K562 (cell line): ENCODE measurements around the gene PSMD4. TPM values are rescaled to one million over a fixed set of nuclear protein-coding genes. Genes with fewer than 3 reads are reported as not detected.

Source experiments
- ARNT ChIP-seq, 2 experiments: fragments of 450-650 bp; IDR thresholded peaks; 2 replicates each; pipeline ENCODE4 v1.6.1; 2016; ENCODE audit warnings: mild to moderate bottlenecking in 1 of 2
- CBFB ChIP-seq: sonication (generic); formaldehyde crosslinking; IDR thresholded peaks from 2 replicates; pipeline ENCODE4 v1.4.0; 2020; ENCODE audit warnings: mild to moderate bottlenecking, missing genetic modification reagents
- DDX20 ChIP-seq: fragments of 450-650 bp; IDR thresholded peaks from 2 replicates; pipeline ENCODE4 v1.6.1; 2016; ENCODE audit warnings: missing genetic modification characterization, low read depth, mild to moderate bottlenecking, missing compliant biosample characterization, moderate library complexity
- FOXM1 ChIP-seq, 2 experiments: fragments of 450-650 bp in 1 of 2; sonication (generic) in 1 of 2; formaldehyde crosslinking in 1 of 2; IDR thresholded peaks; 2 replicates each; pipeline versions ENCODE4 v1.6.1 to v1.9.0; 2017 to 2022; ENCODE audit warnings: low read depth in 2 of 2, mild to moderate bottlenecking in 2 of 2, missing genetic modification reagents in 1 of 2, moderate library complexity in 1 of 2
- FOXP1 ChIP-seq: sonication (generic); formaldehyde crosslinking; IDR thresholded peaks from 2 replicates; pipeline ENCODE4 v1.8.0; 2022; ENCODE audit warnings: mild to moderate bottlenecking, missing genetic modification reagents
- MAFG ChIP-seq: fragments of 450-650 bp; conservative IDR thresholded peaks from 2 replicates; pipeline ENCODE4 v1.6.1; 2016; ENCODE audit warnings: missing genetic modification characterization, missing compliant biosample characterization
- MCM7 ChIP-seq, 2 experiments: fragments of 450-650 bp; IDR thresholded peaks; 2 replicates each; pipeline ENCODE4 v1.6.1; 2016 to 2018
- NEUROD1 ChIP-seq: fragments of 150-350 bp; IDR thresholded peaks from 2 replicates; pipeline ENCODE4 v1.6.1; 2014; ENCODE audit warnings: borderline replicate concordance, low read length, low read depth; ENCODE audit not compliant: partially characterized antibody
- PRPF4 ChIP-seq: fragments of 200-400 bp; formaldehyde crosslinking; IDR thresholded peaks from one replicate; pipeline ENCODE4 v1.6.1; 2017; ENCODE audit warnings: low read length, low read depth, mild to moderate bottlenecking; ENCODE audit not compliant: insufficient read depth, poor library complexity, severe bottlenecking
- SMARCA4 ChIP-seq: fragments of 450-650 bp; IDR thresholded peaks from 2 replicates; pipeline ENCODE4 v1.6.1; 2016
- YBX1 ChIP-seq: fragments of 450-650 bp; IDR thresholded peaks from 2 replicates; pipeline ENCODE4 v1.7.1; 2016; ENCODE audit warnings: mild to moderate bottlenecking
- ZEB2 ChIP-seq: fragments of 450-650 bp; IDR thresholded peaks from 2 replicates; pipeline ENCODE4 v1.6.1; 2016
- ZNF3 ChIP-seq: fragments of 250-450 bp; sonication (Bioruptor Pico); IDR thresholded peaks from 2 replicates; pipeline ENCODE4 v1.5.0; 2021; ENCODE audit warnings: mild to moderate bottlenecking, moderate library complexity
- ZNF436 ChIP-seq: fragments of 250-450, 450-650 bp; sonication (Bioruptor Pico); formaldehyde crosslinking; IDR thresholded peaks from 2 replicates; pipeline ENCODE4 v1.7.0; 2020; ENCODE audit warnings: mild to moderate bottlenecking
- ZNF561 ChIP-seq: fragments of 450-650 bp; formaldehyde crosslinking; conservative IDR thresholded peaks from 2 replicates; pipeline ENCODE4 v1.4.0; 2020; ENCODE audit warnings: mild to moderate bottlenecking, moderate library complexity
- ZNF696 ChIP-seq: fragments of 250-450 bp; sonication (Bioruptor Pico); conservative IDR thresholded peaks from 2 replicates; pipeline ENCODE4 v1.4.0; 2020; ENCODE audit warnings: mild to moderate bottlenecking, moderate library complexity
- ZNF785 ChIP-seq: fragments of 250-450 bp; sonication (Bioruptor Pico); IDR thresholded peaks from 2 replicates; pipeline ENCODE4 v1.4.0; 2020; ENCODE audit warnings: mild to moderate bottlenecking
- polyA plus RNA-seq, 8 experiments: library from polyadenylated mRNA; depleted of rRNA in 4 of 8; stranded (reverse) in 5 of 8; unstranded in 3 of 8; fragments of >200 nt; fragmentation: Nextera tagmentation in 2 of 8; fragmentation: Illumina TruSeq in 1 of 8; extraction: Ambion mirVana in 2 of 8; extraction: Trizol in 1 of 8; gene quantifications; 2 replicates each; pipeline versions ENCODE4 v1.2.1 to v1.2.3, GENCODE V29; 2011 to 2014; ENCODE audit warnings: inconsistent platforms in 1 of 8, missing spikeins in 1 of 8
- total RNA-seq, 7 experiments: library from RNA; depleted of rRNA in 6 of 7; stranded (reverse); fragments of >200 nt in 6 of 7; fragmentation: Illumina TruSeq in 2 of 7; extraction: Trizol in 2 of 7; gene quantifications; 2 replicates each; pipeline versions ENCODE4 v1.2.1 to v1.2.3, GENCODE V29; 2011 to 2021; ENCODE audit warnings: low replicate concordance in 1 of 7
- TF ChIP-seq, protein P1 (sequence below): fragments of 450-650 bp; IDR thresholded peaks from 2 replicates; pipeline ENCODE4 v1.6.1; 2014; ENCODE audit warnings: low read depth, mild to moderate bottlenecking, moderate library complexity, borderline replicate concordance
- TF ChIP-seq, protein P2 (sequence below): fragments of 250-450 bp; sonication (Bioruptor Pico); IDR thresholded peaks from 2 replicates; pipeline ENCODE4 v1.5.0; 2021
- TF ChIP-seq, protein P3 (sequence below): fragments of 250-450 bp; sonication (Bioruptor Pico); IDR thresholded peaks from 2 replicates; pipeline ENCODE4 v1.4.0; 2020; ENCODE audit warnings: mild to moderate bottlenecking, moderate library complexity

The PSMD4 gene
- total and polyA plus RNA-seq, 9 of the 15 experiments (the other 6 are each of a cell fraction or from before 2014, with no cell fraction given): 194 to 353 (median 295) TPM

DNA sequence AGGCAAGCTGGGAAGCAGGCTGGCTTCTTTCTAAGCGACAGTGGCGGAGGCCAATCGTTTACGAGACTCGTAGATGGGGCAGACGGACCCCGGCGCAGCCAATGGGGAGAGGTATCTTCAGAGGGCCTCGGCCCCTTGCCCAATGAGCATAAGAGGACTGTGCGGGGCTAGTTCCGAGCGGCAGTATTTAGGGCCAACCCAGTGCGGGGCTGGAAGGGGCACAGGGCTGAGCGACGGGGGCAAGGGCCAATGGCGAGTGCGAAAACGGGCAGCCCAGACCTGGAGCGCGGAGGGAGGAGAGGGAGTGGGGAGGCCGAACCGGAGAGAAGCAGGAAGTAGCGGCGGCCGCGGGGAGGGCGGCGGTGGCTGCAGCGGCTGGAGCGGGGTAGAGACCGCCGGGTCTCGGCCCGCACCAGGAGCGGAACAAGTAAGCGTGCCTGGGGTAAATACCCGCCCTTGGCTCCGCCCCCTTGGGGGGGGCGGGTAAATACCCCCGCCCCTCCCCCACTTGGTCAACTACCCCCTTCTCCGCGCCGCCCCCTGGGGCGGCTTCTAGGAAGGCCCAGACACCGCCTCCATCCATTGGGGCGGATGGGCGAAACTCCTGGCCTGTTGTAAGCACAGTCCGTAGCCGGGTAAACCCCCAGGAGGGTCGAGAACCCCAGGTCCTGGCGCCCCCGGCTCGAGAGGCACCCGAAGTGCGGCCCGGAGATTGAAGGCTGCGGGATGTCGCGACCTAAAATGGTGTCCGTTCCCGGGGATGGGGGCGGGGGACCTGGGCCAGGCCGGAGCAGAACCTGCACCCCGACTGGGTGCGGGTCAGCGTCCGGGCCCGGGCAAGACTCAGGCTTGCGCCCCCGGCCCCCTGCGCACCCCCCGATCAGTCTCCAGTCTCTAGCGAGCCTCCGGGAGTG, 27.7 kb downstream of the PSMD4 start, which contains the start of gene ZNF687 (continued):
- TF ChIP-seq, protein P1, sequence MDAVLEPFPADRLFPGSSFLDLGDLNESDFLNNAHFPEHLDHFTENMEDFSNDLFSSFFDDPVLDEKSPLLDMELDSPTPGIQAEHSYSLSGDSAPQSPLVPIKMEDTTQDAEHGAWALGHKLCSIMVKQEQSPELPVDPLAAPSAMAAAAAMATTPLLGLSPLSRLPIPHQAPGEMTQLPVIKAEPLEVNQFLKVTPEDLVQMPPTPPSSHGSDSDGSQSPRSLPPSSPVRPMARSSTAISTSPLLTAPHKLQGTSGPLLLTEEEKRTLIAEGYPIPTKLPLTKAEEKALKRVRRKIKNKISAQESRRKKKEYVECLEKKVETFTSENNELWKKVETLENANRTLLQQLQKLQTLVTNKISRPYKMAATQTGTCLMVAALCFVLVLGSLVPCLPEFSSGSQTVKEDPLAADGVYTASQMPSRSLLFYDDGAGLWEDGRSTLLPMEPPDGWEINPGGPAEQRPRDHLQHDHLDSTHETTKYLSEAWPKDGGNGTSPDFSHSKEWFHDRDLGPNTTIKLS: no peak; the same call in 1 of the 2 replicates
- no peak for TF ChIP-seq ZNF785 (CRISPR knock-in tag)
- TF ChIP-seq, protein P2, sequence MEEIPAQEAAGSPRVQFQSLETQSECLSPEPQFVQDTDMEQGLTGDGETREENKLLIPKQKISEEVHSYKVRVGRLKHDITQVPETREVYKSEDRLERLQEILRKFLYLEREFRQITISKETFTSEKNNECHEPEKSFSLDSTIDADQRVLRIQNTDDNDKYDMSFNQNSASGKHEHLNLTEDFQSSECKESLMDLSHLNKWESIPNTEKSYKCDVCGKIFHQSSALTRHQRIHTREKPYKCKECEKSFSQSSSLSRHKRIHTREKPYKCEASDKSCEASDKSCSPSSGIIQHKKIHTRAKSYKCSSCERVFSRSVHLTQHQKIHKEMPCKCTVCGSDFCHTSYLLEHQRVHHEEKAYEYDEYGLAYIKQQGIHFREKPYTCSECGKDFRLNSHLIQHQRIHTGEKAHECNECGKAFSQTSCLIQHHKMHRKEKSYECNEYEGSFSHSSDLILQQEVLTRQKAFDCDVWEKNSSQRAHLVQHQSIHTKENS: no peak
- no peak for TF ChIP-seq MAFG (tag)
- no peak for TF ChIP-seq PRPF4
- TF ChIP-seq FOXM1 (IDR thresholded peaks at IDR 0.05; ENCODE audit: low read depth): no peak; the same call in 1 of the 2 replicates
- 0 out of 2 replicates have a peak, but pooled peaks have one; percentile 4 for TF ChIP-seq FOXM1 (CRISPR knock-in tag; IDR thresholded peaks at IDR 0.05; ENCODE audit: low read depth)
- TF ChIP-seq ZNF436: no peak
- no peak for TF ChIP-seq YBX1
- no peak for TF ChIP-seq ZEB2
- no peak for TF ChIP-seq CBFB (CRISPR knock-in tag)
- TF ChIP-seq ZNF561 (CRISPR knock-in tag): no peak
- peak; percentile 99 for TF ChIP-seq NEUROD1
- 0 out of 2 replicates have a peak, but pooled peaks have one; percentile 12 for TF ChIP-seq SMARCA4
- TF ChIP-seq ARNT (IDR thresholded peaks at IDR 0.05): no peak
- TF ChIP-seq ZNF3: no peak
- TF ChIP-seq MCM7 (IDR thresholded peaks at IDR 0.05): no peak
- no peak for TF ChIP-seq DDX20 (tag)
- TF ChIP-seq ZNF696 (CRISPR knock-in tag): no peak
- peak; percentile 83; the same call in 1 of the 2 replicates for TF ChIP-seq FOXP1 (CRISPR knock-in tag)
- TF ChIP-seq, protein P3, sequence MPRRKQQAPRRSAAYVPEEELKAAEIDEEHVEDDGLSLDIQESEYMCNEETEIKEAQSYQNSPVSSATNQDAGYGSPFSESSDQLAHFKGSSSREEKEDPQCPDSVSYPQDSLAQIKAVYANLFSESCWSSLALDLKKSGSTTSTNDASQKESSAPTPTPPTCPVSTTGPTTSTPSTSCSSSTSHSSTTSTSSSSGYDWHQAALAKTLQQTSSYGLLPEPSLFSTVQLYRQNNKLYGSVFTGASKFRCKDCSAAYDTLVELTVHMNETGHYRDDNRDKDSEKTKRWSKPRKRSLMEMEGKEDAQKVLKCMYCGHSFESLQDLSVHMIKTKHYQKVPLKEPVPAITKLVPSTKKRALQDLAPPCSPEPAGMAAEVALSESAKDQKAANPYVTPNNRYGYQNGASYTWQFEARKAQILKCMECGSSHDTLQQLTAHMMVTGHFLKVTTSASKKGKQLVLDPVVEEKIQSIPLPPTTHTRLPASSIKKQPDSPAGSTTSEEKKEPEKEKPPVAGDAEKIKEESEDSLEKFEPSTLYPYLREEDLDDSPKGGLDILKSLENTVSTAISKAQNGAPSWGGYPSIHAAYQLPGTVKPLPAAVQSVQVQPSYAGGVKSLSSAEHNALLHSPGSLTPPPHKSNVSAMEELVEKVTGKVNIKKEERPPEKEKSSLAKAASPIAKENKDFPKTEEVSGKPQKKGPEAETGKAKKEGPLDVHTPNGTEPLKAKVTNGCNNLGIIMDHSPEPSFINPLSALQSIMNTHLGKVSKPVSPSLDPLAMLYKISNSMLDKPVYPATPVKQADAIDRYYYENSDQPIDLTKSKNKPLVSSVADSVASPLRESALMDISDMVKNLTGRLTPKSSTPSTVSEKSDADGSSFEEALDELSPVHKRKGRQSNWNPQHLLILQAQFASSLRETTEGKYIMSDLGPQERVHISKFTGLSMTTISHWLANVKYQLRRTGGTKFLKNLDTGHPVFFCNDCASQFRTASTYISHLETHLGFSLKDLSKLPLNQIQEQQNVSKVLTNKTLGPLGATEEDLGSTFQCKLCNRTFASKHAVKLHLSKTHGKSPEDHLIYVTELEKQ (CRISPR knock-in tag): no peak
